GM12872 (cell line): ENCODE results near the gene BCL6.

ENCODE experiments used
- TF ChIP-seq, protein P1 (sequence below): IDR thresholded peaks from 3 replicates; pipeline ENCODE4 v1.5.1; 2011; ENCODE audit warnings: low read depth, mild to moderate bottlenecking, low read length, moderate library complexity; ENCODE audit not compliant: insufficient read depth

BCL6 gene

DNA sequence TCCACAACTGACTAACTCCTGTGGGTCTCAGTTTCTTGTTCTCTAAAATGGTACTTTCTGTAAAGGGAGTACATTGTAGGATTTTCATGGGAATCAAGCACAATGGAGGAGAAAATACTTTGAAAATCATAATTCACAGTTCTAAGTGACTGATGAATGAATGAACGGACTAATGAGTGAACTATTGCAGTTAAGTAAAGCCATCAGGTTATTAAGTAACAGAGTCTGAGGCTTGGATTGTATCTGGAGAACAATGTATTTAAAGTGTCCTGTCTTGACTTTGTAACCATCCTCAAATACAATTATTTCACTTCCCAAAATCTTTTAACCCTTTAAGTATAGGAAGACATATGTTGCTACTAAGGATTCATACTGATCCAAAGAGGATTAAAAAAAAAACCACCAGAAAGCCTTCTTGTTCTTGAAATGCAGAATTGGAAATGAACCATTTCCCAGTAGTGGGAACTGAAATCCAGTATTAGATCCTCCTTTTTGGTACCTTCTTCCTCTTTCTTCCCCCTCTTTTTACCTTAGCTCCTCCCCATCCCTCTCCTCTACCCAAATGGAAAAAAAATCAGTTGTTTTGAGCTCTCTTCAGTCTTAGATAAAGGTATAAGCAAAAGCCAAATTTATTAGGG is 13.2 kb upstream of the BCL6 start:
- TF ChIP-seq, protein P1, sequence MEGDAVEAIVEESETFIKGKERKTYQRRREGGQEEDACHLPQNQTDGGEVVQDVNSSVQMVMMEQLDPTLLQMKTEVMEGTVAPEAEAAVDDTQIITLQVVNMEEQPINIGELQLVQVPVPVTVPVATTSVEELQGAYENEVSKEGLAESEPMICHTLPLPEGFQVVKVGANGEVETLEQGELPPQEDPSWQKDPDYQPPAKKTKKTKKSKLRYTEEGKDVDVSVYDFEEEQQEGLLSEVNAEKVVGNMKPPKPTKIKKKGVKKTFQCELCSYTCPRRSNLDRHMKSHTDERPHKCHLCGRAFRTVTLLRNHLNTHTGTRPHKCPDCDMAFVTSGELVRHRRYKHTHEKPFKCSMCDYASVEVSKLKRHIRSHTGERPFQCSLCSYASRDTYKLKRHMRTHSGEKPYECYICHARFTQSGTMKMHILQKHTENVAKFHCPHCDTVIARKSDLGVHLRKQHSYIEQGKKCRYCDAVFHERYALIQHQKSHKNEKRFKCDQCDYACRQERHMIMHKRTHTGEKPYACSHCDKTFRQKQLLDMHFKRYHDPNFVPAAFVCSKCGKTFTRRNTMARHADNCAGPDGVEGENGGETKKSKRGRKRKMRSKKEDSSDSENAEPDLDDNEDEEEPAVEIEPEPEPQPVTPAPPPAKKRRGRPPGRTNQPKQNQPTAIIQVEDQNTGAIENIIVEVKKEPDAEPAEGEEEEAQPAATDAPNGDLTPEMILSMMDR = no peak

DNA sequence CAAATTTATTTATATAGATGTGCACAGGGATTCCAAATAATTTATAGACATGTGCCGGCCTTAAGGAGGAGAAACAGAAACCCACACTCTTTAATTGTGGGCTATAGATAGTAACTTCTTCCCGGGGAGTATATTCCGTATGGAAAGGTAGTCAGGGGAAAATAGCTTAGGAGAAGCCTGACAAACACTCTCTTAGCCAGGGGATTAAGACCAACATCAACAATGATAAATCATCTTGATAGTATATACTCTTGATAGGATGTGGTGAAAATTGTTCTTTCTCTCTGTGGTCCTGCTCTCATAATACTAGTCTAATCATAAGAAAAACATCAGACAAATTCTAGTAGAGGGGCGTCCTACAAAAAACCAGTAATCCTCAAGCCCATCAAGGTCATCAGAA is 8.2 kb upstream of the BCL6 start:
- TF ChIP-seq, protein P1 = no peak

DNA sequence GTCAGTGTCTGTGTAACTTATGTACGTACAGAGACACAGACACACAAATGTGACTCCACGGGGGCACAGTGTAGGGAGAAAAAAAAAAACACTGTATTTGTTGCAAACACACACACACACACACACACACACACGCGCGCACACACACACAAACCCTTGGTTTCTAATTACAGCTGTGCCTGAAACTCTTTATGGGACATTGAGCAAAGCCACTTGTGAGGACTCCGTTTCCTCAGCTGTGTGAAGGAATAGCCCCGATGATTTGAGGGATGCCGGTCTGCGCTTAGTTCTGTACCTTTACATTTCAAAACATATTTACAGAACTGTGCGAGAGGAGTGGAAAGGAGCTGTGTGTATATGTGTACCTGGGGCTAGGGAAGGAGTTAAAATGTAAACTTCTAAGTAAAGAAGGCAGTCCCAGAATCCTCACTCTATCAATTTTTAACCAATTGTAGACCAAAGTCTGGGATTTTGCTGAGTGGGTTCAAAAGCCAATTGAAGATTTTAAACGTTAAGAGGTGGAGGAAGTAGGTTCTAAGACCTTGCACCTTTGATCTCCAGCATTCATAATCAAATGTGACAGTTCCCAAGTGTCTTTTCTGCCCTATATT is 5.3 kb upstream of the BCL6 start:
- TF ChIP-seq, protein P1 = no peak

DNA sequence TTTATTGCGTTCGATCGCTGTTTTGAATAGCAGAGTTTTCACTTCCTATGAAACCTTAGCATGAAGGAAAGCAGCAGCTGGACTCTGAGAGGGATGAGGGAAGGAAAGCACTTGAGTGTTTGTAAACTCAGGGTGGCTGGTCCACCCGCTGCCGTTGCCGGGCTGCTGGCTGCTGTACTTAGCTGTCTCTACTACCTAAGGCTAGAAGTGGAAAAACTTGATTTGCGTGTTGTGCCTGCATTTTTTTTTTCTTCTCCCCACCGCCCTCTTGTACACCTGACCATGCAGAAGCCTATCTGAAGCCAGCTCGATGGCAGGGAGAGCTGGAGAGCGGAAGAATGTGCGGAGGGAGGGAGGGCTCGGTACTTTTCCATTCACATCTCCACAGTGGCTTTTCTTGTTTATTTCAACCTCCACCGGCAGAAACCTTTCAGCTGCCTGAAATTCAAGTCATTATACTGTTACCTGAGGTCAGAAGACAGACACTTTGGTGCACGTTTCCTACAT is 4.8 kb upstream of the BCL6 start:
- TF ChIP-seq, protein P1 = no peak

DNA sequence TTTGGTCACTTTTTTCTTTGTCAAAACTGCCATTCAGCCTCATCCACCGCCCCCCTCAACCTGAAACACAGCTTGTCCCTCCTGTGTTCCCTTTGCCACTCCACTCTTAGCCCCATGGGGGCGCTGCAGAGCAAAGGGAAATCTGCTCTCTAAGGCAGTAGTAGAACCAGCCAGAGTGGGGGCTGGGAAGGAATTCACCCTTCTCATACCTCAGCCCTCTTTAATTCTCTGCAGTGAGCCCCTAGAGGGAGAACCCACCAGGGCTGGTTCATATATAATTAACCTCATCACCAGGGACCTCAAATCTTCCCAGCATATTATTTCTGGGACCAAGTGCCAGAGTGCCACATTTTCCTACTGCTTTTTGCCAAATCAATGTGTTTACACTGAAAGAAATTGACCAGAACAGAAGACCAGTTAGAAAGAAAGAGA is 2.8 kb upstream of the BCL6 start:
- TF ChIP-seq, protein P1 = peak; percentile 94

DNA sequence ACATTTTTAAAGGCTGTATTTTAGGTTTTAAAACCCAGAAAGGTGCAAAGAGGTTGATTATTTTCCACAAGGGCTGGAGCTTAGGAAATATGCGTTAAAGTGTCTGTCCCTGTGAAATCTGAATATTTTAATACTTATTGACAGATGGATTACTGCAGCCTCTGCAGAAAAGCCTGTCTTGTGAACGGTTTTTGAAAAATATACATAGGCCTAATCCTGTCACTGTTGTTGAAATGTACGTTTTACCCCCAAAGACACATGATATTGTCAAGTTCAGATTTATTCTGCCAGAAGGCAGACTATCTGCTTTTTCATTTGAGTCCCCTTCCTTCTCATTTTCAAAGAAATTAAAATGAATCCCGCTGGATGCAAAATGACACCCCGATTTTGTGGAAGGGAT is 2.2 kb upstream of the BCL6 start:
- TF ChIP-seq, protein P1 = no peak

DNA sequence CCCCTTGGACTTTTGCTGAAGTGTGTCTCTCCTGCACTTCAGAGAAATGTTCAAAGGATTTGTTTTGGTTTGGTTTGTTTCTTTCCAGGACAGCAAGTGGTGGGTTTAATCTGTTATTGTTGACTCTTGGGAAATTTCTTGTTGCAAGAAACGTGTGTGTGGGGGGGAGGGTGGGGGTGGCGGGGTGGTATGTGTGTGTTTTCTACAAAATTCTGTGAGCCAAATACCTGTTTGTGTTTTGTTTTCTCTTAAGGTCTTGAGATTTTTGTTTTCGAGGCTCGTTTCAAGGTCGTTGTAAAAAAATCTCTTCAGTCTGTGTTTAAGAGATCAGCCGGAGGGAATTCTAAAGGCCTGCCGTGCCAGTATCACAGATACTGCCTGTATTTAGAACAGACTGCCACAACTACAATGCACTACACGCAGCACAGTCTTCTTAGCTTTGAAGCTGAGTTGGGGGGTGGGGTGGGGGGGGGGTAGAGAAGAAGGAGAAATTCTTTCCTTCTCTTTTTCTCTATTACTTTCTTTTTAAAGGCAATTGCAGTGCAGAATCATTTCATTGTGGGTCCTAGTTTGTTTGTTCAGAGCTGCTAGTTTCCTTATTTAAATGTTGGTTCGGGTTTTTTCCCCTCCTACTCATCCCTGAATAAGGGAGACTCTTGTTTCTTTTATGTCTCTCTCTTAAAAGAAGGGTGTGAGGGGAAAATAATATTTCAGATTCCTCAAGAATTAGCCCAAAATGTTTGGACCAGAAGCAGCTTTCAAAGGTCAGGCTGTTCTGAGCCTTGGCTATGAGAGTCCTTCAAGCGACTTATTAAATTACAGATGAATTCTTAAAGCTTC is 1.4 kb upstream of the BCL6 start:
- TF ChIP-seq, protein P1 = no peak
